Subcutaneous abdominal adipose tissue (tissue), 5 donors: ENCODE measurements around the gene CADM4.
"Not testable (repeated sequence)": the region's sequence is repeated elsewhere in the genome, so short reads cannot be mapped to it uniquely, and the experiment has no call there.

Experiments used
- H3K27ac ChIP-seq: one replicate; pipeline ENCODE4 v1.7.0; 2013; ENCODE audit warnings: low read depth, mild to moderate bottlenecking, inconsistent platforms, low read length, moderate library complexity
- H3K27me3 ChIP-seq, 5 donors: one replicate each; pipeline ENCODE4 v1.7.0; 2013; ENCODE audit warnings: low read length in 5 of 5, inconsistent platforms in 1 of 5; ENCODE audit not compliant: control insufficient read depth in 5 of 5, insufficient read depth in 4 of 5
- H3K36me3 ChIP-seq, 5 donors: one replicate each; pipeline ENCODE4 v1.7.0; 2013; ENCODE audit warnings: low read length in 5 of 5; ENCODE audit not compliant: control insufficient read depth in 5 of 5, insufficient read depth in 5 of 5
- H3K4me1 ChIP-seq, 5 donors: one replicate each; pipeline ENCODE4 v1.7.0; 2013; ENCODE audit warnings: low read length in 5 of 5, mild to moderate bottlenecking in 3 of 5, moderate library complexity in 1 of 5; ENCODE audit not compliant: control insufficient read depth in 5 of 5, insufficient read depth in 5 of 5
- H3K4me3 ChIP-seq, 5 donors: one replicate each; pipeline ENCODE4 v1.7.0; 2013; ENCODE audit warnings: low read length in 5 of 5, low read depth in 1 of 5
- H3K9ac ChIP-seq, 5 donors: one replicate each; pipeline ENCODE4 v1.7.0; 2013; ENCODE audit warnings: low read length in 5 of 5, mild to moderate bottlenecking in 4 of 5, moderate library complexity in 3 of 5
- H3K9me3 ChIP-seq, 5 donors: one replicate each; pipeline ENCODE4 v1.7.0; 2013; ENCODE audit warnings: low read length in 5 of 5; ENCODE audit not compliant: control insufficient read depth in 5 of 5
- donor health status: healthy.
- donor health status: healthy.
- donor health status: healthy.
- donor health status: healthy.
- donor health status: healthy.

CADM4 gene

DNA sequence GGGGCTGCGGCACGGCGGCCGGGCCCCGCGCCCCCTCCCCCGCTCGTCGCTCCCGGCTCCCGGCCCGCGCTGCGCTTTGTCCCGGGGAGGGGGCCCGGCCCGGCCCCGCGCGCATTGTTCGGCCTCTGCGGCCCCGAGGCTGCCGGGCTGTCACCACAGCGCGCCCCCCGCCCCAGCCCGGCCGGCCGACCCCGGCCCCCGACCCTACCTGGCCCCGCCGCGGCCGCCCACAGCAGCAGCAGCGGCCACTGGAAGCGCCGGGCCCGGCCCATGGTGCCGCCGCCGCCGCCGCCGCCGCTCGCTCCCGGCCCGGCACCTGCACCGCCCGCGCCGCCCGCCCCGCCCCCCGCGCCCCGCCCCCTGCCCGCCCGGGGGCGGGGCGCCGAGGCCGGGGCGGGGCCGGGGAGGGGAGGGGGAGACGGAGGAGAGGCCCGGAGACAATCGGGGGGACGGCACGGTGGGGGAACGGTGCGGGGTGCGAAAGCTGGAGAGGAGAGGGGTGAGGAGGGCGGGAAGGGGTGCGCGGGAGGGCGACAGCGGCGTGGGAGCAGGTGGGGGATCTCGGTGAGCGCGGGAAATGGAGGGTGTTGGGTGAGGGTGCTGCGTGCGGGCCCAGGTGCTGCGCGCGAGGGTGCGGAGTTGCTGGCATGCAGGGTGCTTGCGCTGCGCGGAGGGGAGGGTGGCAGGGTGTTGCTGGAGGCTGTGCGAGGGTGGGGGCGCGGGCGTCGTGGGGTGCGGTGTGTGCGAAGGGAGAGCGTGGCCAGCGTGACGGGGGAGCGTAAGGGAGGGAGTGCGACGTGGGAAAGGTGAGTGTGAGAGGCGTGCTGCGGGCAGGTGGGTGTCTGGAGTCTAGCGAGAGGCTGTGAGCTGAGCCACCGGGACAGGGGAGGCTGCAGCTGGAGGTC, at the start of gene CADM4:
Gene CADM4 (minus strand): TSS at position 332 of the 905 bp plus-strand sequence. CDS start 60 bp downstream, at position 272.
- Histone ChIP-seq H3K9ac (peak within 1 kb of the TSS in 3 of 5 donors; percentile 16 to 55 (median 41)), H3K27me3 (peaks cover 4 to 40% (median 31%) of the 10 kb centered on the region in 5 donors), H3K36me3 (no peaks in the 10 kb centered on the region), H3K4me1 (peaks cover 4 to 14% (median 12%) of the 10 kb centered on the region in 5 donors), H3K27ac (no peak within 1 kb of the TSS), H3K4me3 (peak within 1 kb of the TSS; percentile 45 to 78 (median 57)), H3K9me3 (no peaks in the 10 kb centered on the region)

DNA sequence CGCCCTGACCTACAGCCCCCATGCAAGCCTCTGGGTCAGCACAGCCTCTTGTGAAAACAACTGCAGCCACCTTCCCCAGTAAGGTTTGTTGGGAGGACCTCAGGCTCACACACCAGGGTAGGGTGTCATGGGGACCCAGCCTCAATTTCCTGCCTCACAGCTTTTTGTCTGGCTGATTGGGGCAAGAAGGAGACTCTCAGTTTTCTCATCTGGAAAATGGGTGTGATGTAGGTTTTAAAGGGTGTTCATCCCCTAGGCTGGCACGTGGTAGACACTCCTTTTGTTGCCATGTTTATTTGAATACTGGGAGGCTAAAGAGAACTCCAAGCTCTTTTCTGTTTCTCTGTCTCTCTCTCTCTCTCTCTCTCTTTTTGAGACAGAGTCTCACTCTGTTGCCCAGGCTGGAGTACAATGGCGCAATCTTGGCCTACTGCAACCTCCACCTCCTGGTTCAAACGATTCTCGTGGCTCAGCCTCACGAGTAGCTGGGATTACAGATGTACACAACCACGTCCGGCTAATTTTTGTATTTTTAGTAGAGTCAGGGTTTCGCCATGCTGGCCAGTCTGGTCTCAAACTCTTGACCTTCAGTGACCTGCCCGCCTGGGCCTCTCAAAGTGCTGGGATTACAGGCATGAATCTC, 48.5 kb upstream of the CADM4 start:
- H3K36me3 ChIP-seq = no peaks in the 10 kb centered on the region
- no peak overlapping the region for H3K4me3 ChIP-seq
- H3K9me3 ChIP-seq = peaks cover 12 to 29% (median 17%) of the 10 kb centered on the region in 5 donors
- H3K4me1 ChIP-seq = no peaks in the 10 kb centered on the region
- no peak overlapping the region for H3K9ac ChIP-seq
- H3K27me3 ChIP-seq = no peaks in the 10 kb centered on the region
- H3K27ac ChIP-seq = no peak overlapping the region

GRCh38 chr19:43687660-43687997, 48.0 kb upstream of the CADM4 start:
- H3K9me3 ChIP-seq = peaks cover 12 to 29% (median 17%) of the 10 kb centered on the region in 5 donors
- no peaks in the 10 kb centered on the region for H3K4me1 ChIP-seq
- no peak overlapping the region for H3K9ac ChIP-seq
- no peak overlapping the region for H3K27ac ChIP-seq
- no peaks in the 10 kb centered on the region for H3K36me3 ChIP-seq
- H3K27me3 ChIP-seq = no peaks in the 10 kb centered on the region
- H3K4me3 ChIP-seq = no peak overlapping the region

- Histone ChIP-seq H3K9ac (no peak overlapping the region), H3K36me3 (no peaks in the 10 kb centered on the region), H3K27ac (no peak overlapping the region), H3K27me3 (no peaks in the 10 kb centered on the region), H3K4me3 (no peak overlapping the region), H3K4me1 (no peaks in the 10 kb centered on the region), H3K9me3 (no peaks in the 10 kb centered on the region)
Measured at GRCh38 chr19:43684326-43684725, 44.7 kb upstream of the CADM4 start.

- no peak overlapping the region for H3K9ac ChIP-seq
- no peak overlapping the region for H3K4me3 ChIP-seq
- H3K27ac ChIP-seq = no peak overlapping the region
- H3K9me3 ChIP-seq = no peaks in the 10 kb centered on the region
- H3K36me3 ChIP-seq = no peaks in the 10 kb centered on the region
- H3K4me1 ChIP-seq = no peaks in the 10 kb centered on the region
- no peaks in the 10 kb centered on the region for H3K27me3 ChIP-seq
Measured at GRCh38 chr19:43683905-43684304, 44.3 kb upstream of the CADM4 start.

DNA sequence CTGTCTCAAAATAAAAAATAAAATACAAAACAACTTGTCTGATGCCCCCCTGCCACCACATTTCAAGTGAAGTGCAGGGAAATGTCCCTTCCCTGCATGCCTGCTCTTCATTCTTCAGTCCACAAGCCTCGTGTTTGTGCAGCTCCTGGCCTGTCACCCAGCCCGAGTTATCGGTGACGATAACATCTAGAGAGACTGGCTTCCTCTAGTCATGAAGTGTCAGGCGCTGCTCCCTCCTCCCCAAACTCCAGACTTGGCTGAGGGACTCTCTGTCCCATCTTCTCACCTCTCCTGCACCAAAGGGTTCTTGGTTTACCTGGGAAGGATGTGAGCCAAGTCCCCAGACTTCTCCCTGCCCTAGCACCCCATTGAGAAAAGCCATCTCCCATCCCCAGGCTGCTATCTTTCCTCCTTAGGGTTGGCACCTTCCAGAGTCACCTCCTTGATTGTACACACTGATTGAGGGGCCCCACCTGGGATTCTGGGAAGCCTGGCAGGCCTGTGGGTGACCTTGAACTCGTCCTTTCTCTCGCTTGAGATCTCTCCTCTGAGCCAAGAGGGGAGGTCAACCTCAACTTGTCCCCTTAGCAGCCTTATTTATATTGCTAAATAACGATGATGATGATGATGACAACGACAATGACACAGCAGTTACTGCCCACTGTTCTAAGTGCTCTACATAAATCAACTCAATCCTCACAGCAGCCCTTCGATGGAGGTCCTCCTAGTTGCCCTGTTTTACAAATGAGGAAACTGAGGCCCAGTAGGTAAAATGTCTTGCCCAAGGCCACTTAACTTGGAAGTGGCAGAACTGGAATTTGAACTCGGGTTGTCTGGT, 43.4 kb upstream of the CADM4 start:
- Histone ChIP-seq H3K9me3 (no peaks in the 10 kb centered on the region), H3K27ac (no peak overlapping the region), H3K36me3 (no peaks in the 10 kb centered on the region), H3K27me3 (no peaks in the 10 kb centered on the region), H3K4me1 (no peaks in the 10 kb centered on the region), H3K4me3 (no peak overlapping the region), H3K9ac (no peak overlapping the region)

DNA sequence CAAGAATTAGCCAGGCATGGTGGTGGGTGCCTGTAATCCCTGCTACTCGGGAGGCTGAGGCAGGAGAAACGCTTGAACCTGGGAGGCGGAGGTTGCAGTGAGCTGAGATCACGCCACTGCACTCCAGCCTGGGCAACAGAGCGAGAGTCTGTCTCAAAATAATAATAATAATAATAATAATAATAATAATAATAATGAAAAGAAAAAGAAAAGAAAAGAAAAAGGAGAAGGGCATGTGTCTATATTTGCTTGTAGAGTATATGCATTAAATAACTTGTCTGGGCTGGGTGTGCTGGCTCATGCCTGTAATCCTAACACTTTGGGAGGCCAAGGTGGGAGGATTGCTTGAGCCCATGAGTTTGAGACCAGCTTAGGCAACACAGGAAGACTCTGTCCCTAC, 42.6 kb upstream of the CADM4 start:
- not testable (repeated sequence) for H3K27me3 ChIP-seq, H3K9ac ChIP-seq, H3K27ac ChIP-seq, H3K4me3 ChIP-seq, H3K36me3 ChIP-seq, H3K9me3 ChIP-seq, H3K4me1 ChIP-seq

DNA sequence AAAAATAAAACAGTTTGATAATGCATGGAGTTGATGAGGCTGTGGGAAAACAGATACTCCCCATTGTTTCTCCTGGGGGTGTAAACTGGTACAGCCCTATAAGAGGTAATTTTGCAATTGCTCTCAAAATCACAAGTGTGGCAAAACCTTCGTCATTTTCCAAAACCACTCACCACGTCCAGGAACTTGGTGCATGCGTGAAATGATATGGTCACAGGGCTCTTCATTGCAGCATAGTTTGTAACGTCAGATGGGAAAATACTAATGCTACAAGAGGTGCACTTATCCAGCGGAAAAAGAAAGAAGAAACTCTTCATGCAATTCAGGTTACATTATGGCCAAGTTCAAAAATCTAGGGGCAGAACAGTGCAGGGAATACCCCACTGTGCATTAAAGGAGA, 42.2 kb upstream of the CADM4 start:
- Histone ChIP-seq H3K36me3 (no peaks in the 10 kb centered on the region), H3K9me3 (no peaks in the 10 kb centered on the region), H3K4me3 (no peak overlapping the region), H3K4me1 (no peaks in the 10 kb centered on the region), H3K9ac (no peak overlapping the region), H3K27ac (no peak overlapping the region), H3K27me3 (no peaks in the 10 kb centered on the region)

DNA sequence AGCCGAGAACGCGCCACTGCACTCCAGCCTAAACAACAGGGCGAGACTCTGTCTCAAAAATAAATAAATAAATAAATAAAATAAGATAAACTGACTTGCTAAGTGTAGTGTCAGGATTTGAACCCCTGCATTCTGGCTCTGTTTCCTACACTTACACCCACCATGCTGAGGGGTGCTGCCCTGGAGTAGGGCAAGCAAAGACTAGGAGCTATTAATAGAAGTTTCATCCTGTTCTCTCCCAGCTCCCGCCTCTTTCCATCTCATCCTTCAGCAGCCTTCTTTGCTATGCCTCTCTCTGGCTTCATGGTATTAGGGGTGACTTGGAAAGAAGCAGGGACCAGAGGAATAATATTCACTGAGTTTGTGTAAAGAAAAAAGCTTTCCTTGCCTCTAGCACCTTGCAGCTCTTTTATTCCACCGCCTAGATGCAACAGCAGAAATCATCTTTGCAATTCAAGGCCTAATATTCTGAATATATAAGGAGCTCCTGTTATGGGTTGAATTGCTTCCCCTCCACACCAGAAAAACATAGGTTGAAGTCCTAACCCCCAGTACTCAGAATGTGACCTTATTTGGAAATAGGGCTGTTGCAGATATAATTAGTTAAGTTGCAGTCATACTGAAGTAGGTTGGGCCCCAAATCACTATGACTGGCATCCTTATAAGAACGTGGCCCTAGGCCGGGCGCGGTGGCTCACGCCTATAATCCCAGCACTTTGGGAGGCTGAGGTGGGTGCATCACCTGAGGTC, 39.0 kb upstream of the CADM4 start:
- Histone ChIP-seq H3K4me3 (no peak overlapping the region), H3K9ac (no peak overlapping the region), H3K9me3 (no peaks in the 10 kb centered on the region), H3K36me3 (no peaks in the 10 kb centered on the region), H3K27me3 (no peaks in the 10 kb centered on the region), H3K4me1 (no peaks in the 10 kb centered on the region), H3K27ac (no peak overlapping the region)
